Iris pigment epithelial cell (primary cell): ENCODE measurements around the gene MEPCE.
"Not testable (repeated sequence)": the region's sequence is repeated elsewhere in the genome, so short reads cannot be mapped to it uniquely, and the experiment has no call there.

Experiments used
- DNase-seq: peaks from one replicate; pipeline ENCODE4 v3.0.0-alpha.2; 2011; ENCODE audit warnings: low read depth

The MEPCE gene

DNA sequence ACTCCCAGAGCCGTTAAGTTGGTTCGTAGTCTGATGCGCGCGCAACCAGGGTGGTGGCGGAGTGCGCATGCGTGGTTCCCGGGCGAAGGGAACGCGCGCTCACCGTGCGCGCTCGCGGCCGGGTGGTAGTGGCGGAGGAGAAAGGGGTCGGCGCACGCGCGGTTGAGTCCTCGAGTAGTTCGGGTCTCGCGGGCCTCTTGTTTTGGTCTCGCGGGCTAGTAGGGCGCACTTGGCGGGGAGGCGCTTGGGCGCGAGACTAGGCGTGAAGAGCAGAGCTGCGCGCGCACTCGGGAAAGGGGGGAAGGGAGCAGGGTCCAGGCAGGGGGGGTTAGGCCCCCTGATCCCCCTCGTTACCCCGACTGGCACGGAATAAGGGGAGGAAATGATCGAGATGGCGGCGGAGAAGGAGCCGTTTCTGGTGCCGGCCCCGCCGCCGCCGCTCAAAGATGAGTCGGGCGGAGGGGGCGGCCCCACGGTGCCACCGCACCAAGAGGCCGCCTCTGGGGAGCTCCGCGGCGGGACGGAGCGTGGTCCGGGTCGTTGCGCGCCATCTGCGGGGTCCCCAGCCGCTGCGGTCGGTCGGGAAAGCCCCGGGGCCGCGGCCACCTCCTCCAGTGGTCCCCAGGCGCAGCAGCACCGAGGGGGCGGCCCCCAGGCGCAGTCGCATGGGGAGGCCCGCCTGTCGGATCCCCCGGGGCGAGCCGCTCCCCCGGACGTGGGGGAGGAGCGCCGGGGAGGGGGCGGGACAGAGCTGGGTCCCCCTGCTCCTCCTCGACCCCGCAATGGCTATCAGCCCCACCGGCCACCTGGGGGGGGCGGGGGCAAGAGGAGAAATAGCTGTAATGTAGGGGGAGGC, at the start of gene MEPCE:
MEPCE (plus strand) TSS at position 195 of the 856 bp plus-strand sequence; CDS start at position 383, 188 bp downstream.
- DNase-seq = peak; percentile 95

DNA sequence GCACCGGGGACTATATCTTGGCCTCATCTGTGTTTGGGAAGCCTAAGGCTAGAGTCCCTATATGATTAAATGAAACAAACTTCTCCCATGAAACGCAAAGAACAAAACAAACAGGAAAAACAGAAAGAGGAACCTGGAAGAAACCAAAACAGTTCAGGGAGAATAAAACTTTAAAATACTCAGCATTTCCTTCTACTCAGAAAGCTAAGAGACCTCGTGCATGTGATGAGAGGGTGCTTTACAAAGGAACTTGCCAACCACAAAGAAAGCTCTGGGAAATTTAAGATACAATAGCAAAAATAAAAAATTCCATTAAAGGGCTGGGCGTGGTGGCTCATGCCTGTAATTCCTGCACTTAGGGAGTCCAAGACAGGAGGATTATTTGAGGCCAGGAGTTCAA, 49.4 kb upstream of the MEPCE start:
- no peak for DNase-seq

GRCh38 chr7:100381531-100382233, 47.9 kb upstream of the MEPCE start:
- DNase-seq = not testable (repeated sequence)

GRCh38 chr7:100382234-100382853, 47.3 kb upstream of the MEPCE start:
- not testable (repeated sequence) for DNase-seq

DNA sequence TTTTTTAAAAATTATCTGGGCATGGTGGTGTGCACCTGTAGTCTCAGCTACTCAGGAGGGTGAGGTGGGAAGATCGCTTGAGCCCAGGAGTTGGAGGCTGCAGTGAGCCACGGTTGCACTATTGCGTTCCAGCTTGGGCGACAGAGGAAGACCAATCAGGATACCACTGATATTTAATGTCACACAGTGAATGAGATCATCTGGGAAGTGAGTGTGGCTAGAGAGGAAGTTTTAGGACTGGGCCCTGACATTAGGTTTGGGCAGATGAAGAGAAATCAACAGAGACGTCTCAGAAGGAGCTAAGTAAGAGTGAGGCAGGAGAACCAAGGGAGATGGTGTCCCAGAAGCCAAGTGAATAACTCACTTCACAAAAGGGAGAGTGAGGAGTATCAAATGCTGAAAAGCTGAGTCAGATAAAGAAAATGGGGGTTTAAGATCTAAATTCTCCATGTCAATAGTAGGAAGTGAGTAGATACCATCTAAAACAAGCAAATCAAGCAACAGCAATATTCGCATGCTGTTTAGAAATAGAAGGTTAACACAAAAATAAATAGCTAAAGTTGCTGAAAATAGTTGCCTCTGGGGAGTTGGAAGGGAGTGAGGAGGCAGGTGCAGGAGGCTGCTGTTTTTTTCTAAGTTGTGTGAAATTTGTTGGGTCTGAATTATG, 44.9 kb upstream of the MEPCE start:
- no peak for DNase-seq

DNA sequence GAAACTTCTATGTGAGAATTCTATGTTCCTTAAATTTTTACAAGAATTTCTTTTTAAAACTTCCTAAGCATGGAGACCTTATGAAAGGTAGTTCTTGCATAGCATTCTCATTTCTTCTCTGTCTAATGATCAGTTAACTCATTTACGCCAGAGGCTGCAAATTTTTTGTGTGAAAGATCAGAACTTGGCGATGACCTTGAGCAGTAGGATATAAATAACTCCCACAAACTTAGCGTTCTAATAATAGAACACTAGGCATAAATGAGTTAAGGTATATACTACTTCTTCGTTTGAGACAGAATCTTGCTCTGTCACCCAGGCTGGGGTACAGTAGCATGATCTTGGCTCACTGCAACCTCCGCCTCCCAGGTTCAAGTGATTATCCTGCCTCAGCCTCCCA, 42.7 kb upstream of the MEPCE start:
- DNase-seq = no peak

DNA sequence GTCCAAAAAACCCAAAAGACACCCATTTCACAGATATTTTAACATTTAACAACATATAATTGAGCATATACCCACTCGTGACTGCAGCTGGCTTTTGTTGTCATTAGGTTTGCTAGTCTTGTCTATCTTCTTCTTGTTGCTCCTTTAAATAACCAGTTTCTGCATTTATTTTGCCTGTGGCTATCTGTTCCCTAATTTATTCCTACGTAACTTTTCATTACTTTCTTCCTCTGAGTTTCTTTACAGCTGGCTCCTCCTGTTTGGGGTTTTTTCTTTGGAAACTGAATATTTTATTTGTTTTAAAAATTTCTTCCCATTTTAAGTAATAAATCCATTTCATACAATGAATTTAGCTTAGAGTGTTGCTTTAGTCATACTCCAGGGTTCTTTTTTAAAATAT, 41.9 kb upstream of the MEPCE start:
- DNase-seq = no peak

DNA sequence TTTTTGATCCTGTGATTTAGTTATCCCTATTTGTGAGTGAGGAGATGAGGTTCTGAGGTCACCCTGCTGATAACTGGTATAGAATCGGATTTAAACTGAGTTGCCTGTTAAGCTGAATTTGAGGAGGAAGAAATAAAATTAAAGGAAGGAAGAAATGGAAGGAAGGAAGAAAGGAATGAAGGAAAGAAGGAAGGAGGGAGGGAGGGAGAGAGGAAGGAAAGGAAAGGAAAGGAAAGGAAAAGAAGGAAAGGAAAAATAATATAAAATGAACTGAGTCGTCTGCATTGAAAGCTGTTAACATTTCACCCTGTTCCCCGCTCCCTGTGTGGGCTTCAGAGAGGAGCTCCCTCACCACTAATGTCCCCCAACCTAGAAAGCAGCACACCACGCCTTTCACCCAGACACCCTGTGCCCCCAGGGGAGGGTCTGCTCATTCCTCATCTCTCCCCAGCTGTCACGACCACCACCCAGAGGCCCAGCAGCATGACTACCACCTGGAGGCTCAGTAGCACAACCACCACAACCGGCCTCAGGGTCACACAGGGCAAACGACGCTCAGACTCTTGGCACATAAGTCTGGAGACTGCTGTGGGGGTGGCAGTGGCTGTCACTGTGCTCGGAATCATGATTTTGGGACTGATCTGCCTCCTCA, 40.1 kb upstream of the MEPCE start:
- DNase-seq = no peak

GRCh38 chr7:100390286-100391009, 39.2 kb upstream of the MEPCE start:
- DNase-seq = no peak

DNA sequence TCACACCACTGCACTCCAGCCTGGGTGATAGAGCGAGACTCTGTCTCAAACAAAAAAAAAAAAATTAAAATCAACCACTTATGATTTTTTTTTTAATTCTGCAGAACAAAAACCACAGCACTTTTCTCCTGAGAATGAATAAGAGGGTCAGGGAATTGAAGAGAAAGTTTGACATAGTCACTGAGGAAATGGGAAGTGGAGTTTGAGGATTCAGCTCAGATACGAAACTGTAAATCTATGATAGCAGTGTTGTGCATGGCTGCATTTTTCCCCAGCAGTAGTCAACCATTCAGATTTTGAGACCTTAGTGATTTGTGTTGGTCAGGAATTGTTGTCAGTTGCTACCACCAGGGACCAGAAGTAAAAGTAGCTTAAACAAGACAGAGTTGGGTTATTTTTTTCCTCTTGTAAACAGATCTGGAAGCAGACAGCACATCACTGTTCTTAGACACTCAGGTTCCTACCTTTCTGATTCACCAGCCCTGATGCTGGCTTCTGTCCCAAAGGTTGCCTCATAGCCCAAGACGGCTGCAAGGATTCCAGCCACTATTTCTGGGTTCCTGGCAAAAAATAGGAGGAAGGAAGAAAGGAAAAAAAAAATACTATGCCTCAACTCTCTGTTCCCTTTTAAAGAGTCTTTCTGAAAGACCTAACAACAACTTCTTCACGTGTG, 36.3 kb upstream of the MEPCE start:
- no peak for DNase-seq

DNA sequence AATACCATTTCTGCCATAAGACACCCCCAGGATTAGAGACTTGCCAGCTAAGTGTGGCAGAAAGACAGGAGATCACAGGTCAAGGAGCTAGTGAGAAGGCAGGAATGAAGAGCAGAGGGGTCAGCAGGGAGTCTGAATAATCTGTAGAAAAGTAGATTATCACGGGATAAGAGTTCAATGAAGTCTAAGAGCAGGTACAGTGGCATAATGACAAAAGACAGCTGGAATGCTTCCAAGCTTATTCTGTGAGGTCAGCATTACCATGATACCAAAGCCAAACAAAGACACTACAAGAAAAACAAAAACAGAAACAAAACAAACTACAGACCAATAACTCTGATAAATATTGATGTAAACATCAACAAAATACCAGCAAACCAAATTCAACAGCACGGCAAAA, 35.6 kb upstream of the MEPCE start:
- no peak for DNase-seq

DNA sequence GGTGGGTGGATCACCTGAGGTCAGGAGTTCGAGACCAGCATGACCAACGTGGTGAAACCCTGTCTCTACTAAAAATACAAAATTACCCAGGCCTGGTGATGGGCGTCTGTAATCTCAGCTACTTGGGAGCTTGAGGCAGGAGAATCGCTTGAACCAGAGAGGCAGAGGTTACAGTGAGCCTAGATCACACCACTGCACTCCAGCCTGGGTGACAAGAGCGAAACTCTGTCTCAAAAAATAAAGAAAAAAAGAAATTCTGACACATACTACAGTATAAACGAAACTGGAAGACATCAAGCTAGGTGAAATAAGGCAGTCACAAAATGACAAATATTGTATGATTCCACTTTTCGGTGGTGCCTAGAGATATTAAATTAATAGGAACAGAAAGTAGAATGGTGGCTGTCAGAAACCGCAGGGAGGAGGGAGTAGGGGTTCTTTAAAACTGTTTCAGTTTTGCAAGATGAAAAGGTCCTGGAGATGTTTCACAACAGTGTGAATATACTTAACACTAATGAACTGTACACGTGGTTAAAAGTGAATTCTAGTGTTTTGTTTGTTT, 33.1 kb upstream of the MEPCE start:
- no peak for DNase-seq

GRCh38 chr7:100397315-100398081, 32.1 kb upstream of the MEPCE start:
- DNase-seq = no peak

- DNase-seq = no peak
These were observed 31.4 kb upstream of the MEPCE start for GRCh38 chr7:100398239-100398638.

DNA sequence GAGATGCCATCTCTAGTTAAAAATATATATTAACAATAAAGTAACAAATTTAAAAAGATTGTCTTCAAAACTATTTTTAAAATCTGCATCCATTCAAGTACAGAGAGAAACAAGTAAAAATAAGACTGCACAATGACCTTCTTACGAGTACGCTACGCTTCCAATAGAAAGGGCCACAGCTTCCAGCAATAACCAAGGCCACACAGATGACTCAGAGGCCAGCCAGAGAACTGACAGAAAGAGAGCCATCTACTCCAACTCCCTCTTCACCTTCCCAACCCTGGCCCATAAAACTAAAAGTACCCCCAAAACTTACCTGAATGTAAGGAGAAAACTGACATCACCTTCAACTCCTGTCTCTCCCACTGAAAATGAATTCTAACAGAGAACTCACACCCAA, 29.6 kb upstream of the MEPCE start:
- no peak for DNase-seq

DNA sequence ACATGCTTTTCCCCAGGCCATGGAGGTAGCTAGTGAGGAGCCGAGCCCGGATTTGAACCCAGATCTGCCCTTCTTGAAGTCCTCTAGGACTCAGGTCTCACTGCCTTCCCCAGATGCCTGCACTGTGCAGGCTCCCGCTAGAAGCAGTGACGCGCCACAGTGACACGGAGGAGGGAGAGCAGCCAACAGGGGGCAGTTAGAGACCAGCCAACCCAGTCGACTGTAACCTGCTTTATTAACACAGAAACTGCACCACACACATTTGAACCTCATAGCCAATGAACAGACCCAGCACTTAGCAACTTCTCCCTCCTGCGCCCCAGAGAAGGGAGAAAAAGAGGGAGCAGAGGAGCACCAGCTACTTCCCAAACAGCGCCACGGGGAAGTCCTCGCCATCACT, 29.0 kb upstream of the MEPCE start:
- no peak for DNase-seq

GRCh38 chr7:100401811-100402210, 27.8 kb upstream of the MEPCE start:
- no peak for DNase-seq

DNA sequence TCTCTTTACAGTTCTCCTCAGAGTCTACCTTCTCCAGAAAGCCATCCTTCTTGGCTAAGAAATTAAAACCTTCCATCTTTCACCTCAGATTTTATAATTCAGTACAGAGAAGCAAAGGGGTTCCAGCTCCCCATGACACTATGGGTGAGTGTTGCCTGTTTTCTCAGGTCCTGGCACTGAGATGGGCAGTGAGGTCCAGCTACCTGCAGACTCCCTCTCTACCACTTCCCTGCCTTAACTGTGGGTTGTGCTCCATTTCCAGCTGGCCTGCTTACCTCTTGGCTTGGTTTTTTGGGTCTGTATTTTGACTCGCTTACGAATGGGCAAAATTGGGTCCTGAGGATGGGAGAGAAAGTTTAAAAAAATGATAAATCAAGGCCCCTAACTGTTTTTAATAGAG, 27.4 kb upstream of the MEPCE start:
- DNase-seq = no peak

GRCh38 chr7:100406767-100407166, 22.9 kb upstream of the MEPCE start:
- DNase-seq = peak; percentile 75
